GM20000 (cell line): ENCODE data around the gene TTYH1.

Source experiments
- DNase-seq: peaks from one replicate; pipeline ENCODE4 v3.0.0; 2012; ENCODE audit warnings: low spot score
- CTCF ChIP-seq: IDR thresholded peaks from 2 replicates; pipeline ENCODE4 v1.5.1; 2012; ENCODE audit warnings: mild to moderate bottlenecking, control low read depth; ENCODE audit errors: extremely low read depth, missing control alignments

The TTYH1 gene

GRCh38 chr19:54389553-54389952 lies 25.7 kb upstream of the TTYH1 start:
- DNase-seq, result no peak
- TF ChIP-seq CTCF, result no peak

- DNase-seq, result peak; percentile 67
- peak; percentile 45 for TF ChIP-seq CTCF
Measured at GRCh38 chr19:54390942-54391577, 24.2 kb upstream of the TTYH1 start.

GRCh38 chr19:54391589-54392061 lies 23.6 kb upstream of the TTYH1 start:
- TF ChIP-seq CTCF, result no peak
- no peak for DNase-seq

GRCh38 chr19:54392105-54392504 lies 23.2 kb upstream of the TTYH1 start:
- DNase-seq, result no peak

GRCh38 chr19:54393381-54393780 lies 21.9 kb upstream of the TTYH1 start:
- DNase-seq, result no peak
- no peak for TF ChIP-seq CTCF

More at GRCh38 chr19:54392105-54392504, 23.2 kb upstream of the TTYH1 start:
- TF ChIP-seq CTCF, result no peak

- DNase-seq, result no peak
- no peak for TF ChIP-seq CTCF
Measured at GRCh38 chr19:54395685-54396084, 19.6 kb upstream of the TTYH1 start.

- DNase-seq, result no peak
- no peak for TF ChIP-seq CTCF
Measured at GRCh38 chr19:54399189-54399588, 16.1 kb upstream of the TTYH1 start.
